Nephron (organoid): ENCODE results near the gene MYO15B.

Experiments
- H3K27ac Mint-ChIP-seq, 3 experiments: 2 replicates each; pipeline ENCODE4 v1.8.0; 2020; ENCODE audit warnings: mixed read lengths in 3 of 3, mild to moderate bottlenecking in 2 of 3, moderate library complexity in 1 of 3
- H3K27me3 Mint-ChIP-seq: 2 replicates; pipeline ENCODE4 v1.8.0; 2021; ENCODE audit warnings: low read depth, mild to moderate bottlenecking, moderate library complexity, mixed read lengths
- H3K36me3 Mint-ChIP-seq: 2 replicates; pipeline ENCODE4 v1.8.0; 2020; ENCODE audit warnings: low read depth, mixed read lengths
- H3K4me1 Mint-ChIP-seq: 2 replicates; pipeline ENCODE4 v1.8.0; 2020; ENCODE audit warnings: mixed read lengths
- H3K4me3 Mint-ChIP-seq, 3 experiments: 2 replicates each; pipeline ENCODE4 v1.8.0; 2020; ENCODE audit warnings: mild to moderate bottlenecking in 3 of 3, mixed read lengths in 3 of 3, moderate library complexity in 2 of 3
- H3K9me3 Mint-ChIP-seq: 2 replicates; pipeline ENCODE4 v1.8.0; 2020; ENCODE audit warnings: mixed read lengths
- TF ChIP-seq, protein P1 (sequence below), 3 experiments: fragments of 200-600 bp; sonication (generic); IDR thresholded peaks; one replicate each; pipeline ENCODE4 v1.5.0; 2021; ENCODE audit warnings: antibody characterized with exemption in 3 of 3; ENCODE audit not compliant: unreplicated experiment in 3 of 3

Gene MYO15B

DNA sequence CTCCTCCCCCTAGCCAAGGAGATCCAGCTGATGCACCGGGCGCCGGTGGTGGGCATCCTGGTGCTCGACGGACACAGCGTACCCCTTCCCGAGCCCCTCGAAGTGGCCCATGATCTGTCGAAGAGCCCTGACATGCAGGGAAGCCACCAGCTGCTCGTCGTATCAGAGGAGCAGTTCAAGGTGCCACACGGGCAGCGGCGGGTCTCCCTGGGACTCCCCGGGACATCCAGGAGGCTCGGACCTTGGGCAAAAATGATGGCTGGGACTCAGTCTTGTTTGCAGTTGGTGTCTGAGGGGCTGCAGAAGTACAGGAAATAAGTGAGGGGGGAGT lies 15.8 kb upstream of the MYO15B start:
- Mint-ChIP-seq H3K27me3 (no peaks in the 10 kb centered on the region), H3K9me3 (no peaks in the 10 kb centered on the region), H3K4me3 (no peak overlapping the region), H3K36me3 (peaks cover under 1% of the 10 kb centered on the region), H3K27ac (no peak overlapping the region), H3K4me1 (no peaks in the 10 kb centered on the region)
- TF ChIP-seq, protein P1, sequence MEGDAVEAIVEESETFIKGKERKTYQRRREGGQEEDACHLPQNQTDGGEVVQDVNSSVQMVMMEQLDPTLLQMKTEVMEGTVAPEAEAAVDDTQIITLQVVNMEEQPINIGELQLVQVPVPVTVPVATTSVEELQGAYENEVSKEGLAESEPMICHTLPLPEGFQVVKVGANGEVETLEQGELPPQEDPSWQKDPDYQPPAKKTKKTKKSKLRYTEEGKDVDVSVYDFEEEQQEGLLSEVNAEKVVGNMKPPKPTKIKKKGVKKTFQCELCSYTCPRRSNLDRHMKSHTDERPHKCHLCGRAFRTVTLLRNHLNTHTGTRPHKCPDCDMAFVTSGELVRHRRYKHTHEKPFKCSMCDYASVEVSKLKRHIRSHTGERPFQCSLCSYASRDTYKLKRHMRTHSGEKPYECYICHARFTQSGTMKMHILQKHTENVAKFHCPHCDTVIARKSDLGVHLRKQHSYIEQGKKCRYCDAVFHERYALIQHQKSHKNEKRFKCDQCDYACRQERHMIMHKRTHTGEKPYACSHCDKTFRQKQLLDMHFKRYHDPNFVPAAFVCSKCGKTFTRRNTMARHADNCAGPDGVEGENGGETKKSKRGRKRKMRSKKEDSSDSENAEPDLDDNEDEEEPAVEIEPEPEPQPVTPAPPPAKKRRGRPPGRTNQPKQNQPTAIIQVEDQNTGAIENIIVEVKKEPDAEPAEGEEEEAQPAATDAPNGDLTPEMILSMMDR (IDR thresholded peaks at IDR 0.05; ENCODE audit: unreplicated experiment in 3 of 3): no peak

DNA sequence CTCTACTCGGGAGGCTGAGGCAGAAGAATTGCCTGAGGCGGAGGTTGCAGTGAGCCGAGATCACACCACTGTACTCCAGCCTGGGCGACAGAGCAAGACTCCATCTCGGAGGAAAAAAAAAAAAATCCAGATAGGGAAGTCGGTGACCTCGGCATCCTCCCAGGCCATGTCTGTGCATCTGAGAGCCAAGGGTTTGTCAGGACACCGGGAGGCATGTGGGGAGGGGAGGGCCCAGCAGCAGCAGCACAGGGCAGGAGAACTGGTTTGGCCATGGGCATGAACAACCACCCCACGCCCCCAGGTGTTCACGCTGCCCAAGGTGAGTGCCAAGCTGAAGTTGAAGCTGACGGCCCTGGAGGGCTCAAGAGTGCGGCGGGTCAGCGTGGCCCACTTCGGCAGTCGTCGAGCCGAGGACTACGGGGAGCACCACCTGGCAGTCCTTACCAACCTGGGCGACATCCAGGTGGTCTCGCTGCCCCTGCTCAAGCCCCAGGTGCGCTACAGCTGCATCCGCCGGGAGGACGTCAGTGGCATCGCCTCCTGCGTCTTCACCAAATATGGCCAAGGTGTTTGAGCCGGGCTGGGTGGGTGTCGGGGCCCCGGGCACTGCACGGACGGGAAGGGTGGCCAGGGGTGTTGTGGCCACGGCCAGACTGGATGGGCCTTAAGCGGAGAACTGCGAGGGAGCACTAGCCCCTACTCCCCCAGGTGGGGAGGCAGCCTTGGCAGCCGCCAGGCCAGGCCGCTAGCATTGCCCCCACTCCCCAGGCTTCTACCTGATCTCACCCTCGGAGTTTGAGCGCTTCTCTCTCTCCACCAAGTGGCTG lies 14.7 kb upstream of the MYO15B start:
- no peak overlapping the region for H3K4me3 Mint-ChIP-seq
- H3K27me3 Mint-ChIP-seq: no peaks in the 10 kb centered on the region
- no peaks in the 10 kb centered on the region for H3K36me3 Mint-ChIP-seq
- TF ChIP-seq, protein P1 (IDR thresholded peaks at IDR 0.05; ENCODE audit: unreplicated experiment in 3 of 3): no peak
- no peaks in the 10 kb centered on the region for H3K4me1 Mint-ChIP-seq
- no peak overlapping the region for H3K27ac Mint-ChIP-seq
- H3K9me3 Mint-ChIP-seq: no peaks in the 10 kb centered on the region

DNA sequence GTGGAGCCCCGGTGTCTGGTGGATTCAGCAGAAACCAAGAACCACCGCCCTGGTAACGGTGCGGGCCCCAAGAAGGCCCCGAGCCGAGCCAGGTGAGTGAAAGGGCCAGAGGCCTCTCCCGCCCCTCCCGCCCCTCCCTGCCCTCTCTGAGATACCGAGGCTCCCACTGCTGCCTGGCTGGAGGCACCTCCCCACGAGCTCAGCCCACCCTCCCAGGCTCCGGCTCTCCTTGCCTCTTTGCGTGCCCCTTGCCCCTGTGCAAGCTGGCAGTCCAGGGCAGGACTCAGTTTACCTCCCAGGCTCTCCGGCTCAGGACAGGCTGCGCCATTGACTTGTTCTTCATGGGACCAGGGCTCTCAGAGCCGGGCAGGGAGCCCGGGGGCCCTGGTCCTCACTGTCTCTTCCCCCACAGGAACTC lies 14.1 kb upstream of the MYO15B start:
- no peaks in the 10 kb centered on the region for H3K4me1 Mint-ChIP-seq
- no peaks in the 10 kb centered on the region for H3K9me3 Mint-ChIP-seq
- H3K27ac Mint-ChIP-seq: no peak overlapping the region

DNA sequence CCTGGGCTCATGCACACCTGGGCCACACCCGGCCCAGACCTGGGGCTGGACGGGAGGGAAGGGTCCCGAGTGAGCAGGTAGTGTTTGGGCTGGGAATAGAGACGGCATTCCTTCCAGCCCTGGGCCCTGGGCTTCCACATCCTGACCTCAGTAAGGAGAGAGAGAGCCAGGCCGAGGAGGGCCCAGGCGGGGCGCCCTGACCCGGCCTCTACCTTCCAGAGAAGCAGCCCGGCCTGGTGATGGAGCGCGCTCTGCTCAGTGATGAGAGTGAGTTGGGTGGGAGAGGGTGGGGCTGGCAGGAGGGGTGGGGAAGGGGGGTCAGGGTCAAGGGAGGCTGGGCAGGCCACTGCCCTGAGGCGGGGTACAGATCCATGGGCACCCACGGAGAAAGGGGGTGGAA lies 13.6 kb upstream of the MYO15B start:
- H3K27me3 Mint-ChIP-seq: no peaks in the 10 kb centered on the region
- TF ChIP-seq, protein P1 (IDR thresholded peaks at IDR 0.05; ENCODE audit: unreplicated experiment in 3 of 3): no peak
- H3K4me1 Mint-ChIP-seq: no peaks in the 10 kb centered on the region
- no peaks in the 10 kb centered on the region for H3K36me3 Mint-ChIP-seq
- H3K9me3 Mint-ChIP-seq: peaks cover 4% of the 10 kb centered on the region
- H3K27ac Mint-ChIP-seq: no peak overlapping the region
- H3K4me3 Mint-ChIP-seq: no peak overlapping the region

More for the DNA sequence above, 14.1 kb upstream of the MYO15B start:
- no peaks in the 10 kb centered on the region for H3K27me3 Mint-ChIP-seq
- TF ChIP-seq, protein P1 (IDR thresholded peaks at IDR 0.05; ENCODE audit: unreplicated experiment in 3 of 3): no peak
- H3K36me3 Mint-ChIP-seq: no peaks in the 10 kb centered on the region
- no peak overlapping the region for H3K4me3 Mint-ChIP-seq

DNA sequence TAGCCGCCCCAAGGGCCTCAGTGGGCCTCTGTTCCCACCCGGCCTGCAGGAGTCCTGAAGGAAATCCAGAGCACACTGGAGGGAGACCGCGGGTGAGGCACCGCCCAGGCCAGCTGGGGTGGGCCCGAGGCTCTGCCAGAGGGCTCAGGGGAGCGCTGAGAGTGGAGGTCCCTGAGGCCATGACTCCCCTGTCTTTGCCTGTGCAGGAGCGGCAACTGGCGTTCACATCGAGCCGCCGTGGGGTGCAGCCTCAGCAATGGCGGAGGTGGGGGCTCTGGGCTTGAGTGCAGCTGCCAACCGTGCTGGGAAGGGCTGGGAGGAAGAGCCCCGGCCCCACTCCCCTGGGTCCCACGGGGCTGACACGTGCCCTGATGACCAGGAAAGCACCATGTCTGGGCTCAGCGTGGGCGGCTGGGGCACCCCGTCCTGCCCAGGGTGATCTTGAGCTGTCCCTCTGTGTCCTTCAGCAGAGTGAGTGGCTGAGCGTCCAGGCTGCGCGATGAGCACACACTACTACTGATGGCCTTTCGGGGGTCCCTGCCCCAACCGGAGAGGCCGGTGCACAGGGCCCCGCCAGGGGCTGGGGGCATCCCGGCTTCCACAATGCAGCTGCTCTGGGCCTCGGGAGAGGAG lies 13.1 kb upstream of the MYO15B start:
- H3K9me3 Mint-ChIP-seq: peaks cover 4% of the 10 kb centered on the region
- H3K27me3 Mint-ChIP-seq: no peaks in the 10 kb centered on the region
- H3K4me1 Mint-ChIP-seq: no peaks in the 10 kb centered on the region
- TF ChIP-seq, protein P1 (IDR thresholded peaks at IDR 0.05; ENCODE audit: unreplicated experiment in 3 of 3): no peak
- H3K4me3 Mint-ChIP-seq: no peak overlapping the region
- H3K36me3 Mint-ChIP-seq: no peaks in the 10 kb centered on the region
- H3K27ac Mint-ChIP-seq: no peak overlapping the region

DNA sequence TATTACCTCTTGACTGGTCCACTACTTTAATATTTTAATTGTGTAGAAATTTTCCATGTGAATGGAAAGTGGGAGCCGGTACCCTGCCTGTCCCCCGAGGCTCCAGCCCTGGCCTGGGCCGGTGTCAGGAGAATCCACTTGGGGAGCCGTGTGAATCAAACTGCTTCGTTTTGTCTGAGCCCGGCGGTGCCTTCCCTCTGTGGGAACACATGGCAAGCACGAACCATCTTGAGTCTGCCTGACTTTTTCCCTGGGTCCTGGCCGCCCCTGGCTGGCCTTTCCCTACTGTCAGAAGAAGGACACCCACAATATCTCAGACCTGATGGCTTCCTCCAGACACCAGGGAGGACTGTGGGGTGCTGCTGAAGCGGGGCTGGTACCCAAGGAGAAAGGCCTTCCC lies 12.4 kb upstream of the MYO15B start:
- Mint-ChIP-seq H3K27me3 (no peaks in the 10 kb centered on the region), H3K4me3 (no peak overlapping the region), H3K36me3 (no peaks in the 10 kb centered on the region), H3K4me1 (no peaks in the 10 kb centered on the region), H3K9me3 (peaks cover 4% of the 10 kb centered on the region), H3K27ac (no peak overlapping the region)
- TF ChIP-seq, protein P1 (IDR thresholded peaks at IDR 0.05; ENCODE audit: unreplicated experiment in 3 of 3): no peak
